Subcutaneous abdominal adipose tissue (tissue), 5 donors: Measurements from ENCODE around the gene RALBP1.

Experiments used
- H3K27ac ChIP-seq: one replicate; pipeline ENCODE4 v1.7.0; 2013; ENCODE audit warnings: low read depth, mild to moderate bottlenecking, inconsistent platforms, low read length, moderate library complexity
- H3K27me3 ChIP-seq, 5 donors: one replicate each; pipeline ENCODE4 v1.7.0; 2013; ENCODE audit warnings: low read length in 5 of 5, inconsistent platforms in 1 of 5; ENCODE audit not compliant: control insufficient read depth in 5 of 5, insufficient read depth in 4 of 5
- H3K36me3 ChIP-seq, 5 donors: one replicate each; pipeline ENCODE4 v1.7.0; 2013; ENCODE audit warnings: low read length in 5 of 5; ENCODE audit not compliant: control insufficient read depth in 5 of 5, insufficient read depth in 5 of 5
- H3K4me1 ChIP-seq, 5 donors: one replicate each; pipeline ENCODE4 v1.7.0; 2013; ENCODE audit warnings: low read length in 5 of 5, mild to moderate bottlenecking in 3 of 5, moderate library complexity in 1 of 5; ENCODE audit not compliant: control insufficient read depth in 5 of 5, insufficient read depth in 5 of 5
- H3K4me3 ChIP-seq, 5 donors: one replicate each; pipeline ENCODE4 v1.7.0; 2013; ENCODE audit warnings: low read length in 5 of 5, low read depth in 1 of 5
- H3K9ac ChIP-seq, 5 donors: one replicate each; pipeline ENCODE4 v1.7.0; 2013; ENCODE audit warnings: low read length in 5 of 5, mild to moderate bottlenecking in 4 of 5, moderate library complexity in 3 of 5
- H3K9me3 ChIP-seq, 5 donors: one replicate each; pipeline ENCODE4 v1.7.0; 2013; ENCODE audit warnings: low read length in 5 of 5; ENCODE audit not compliant: control insufficient read depth in 5 of 5
- donor health status: healthy.
- donor health status: healthy.
- donor health status: healthy.
- donor health status: healthy.
- donor health status: healthy.

The RALBP1 gene

DNA sequence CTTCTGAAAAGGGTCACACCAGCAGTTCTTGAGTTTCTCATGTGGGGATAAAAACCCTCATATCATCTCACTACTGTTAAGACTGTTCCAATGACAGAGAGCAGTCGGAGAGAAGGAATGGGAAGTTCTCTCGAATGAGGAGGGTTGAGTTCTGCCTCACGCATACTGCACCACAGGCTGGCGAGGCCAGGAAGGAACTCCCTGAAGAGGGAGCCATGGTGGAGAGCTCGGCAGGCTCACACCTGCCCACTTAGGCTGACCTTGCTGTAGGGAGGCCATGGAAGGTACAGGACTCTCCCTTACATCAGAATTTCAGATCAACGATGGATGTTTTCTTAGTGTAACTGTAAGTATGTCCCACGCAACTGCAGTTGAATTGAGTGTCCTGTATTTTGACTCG lies 64.6 kb downstream of the RALBP1 start:
- H3K9me3 ChIP-seq, result no peaks in the 10 kb centered on the region
- no peaks in the 10 kb centered on the region for H3K27me3 ChIP-seq
- H3K36me3 ChIP-seq, result peaks cover 0 to 50% (median 42%) of the 10 kb centered on the region in 5 donors

DNA sequence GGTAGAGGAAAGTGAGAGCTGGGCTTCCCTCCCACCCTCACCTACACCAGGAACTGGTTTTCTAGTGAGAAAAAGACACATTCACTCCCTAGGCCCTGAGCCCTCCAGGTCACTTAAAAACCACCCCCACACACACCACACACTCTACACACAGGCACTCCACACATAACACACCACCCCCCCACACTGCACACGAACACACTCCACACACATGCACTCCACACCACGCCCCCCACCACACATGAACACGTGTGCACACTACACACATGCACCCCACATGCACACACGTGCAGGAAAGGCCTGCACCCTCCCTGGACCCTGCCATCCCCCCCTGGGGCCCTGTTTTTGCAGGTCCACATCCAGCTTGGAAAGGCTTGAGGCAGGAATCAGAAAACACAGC lies 67.6 kb downstream of the RALBP1 start:
- no peaks in the 10 kb centered on the region for H3K4me1 ChIP-seq
- H3K27ac ChIP-seq, result no peak overlapping the region
- no peak overlapping the region for H3K4me3 ChIP-seq
- H3K9me3 ChIP-seq, result no peaks in the 10 kb centered on the region
- H3K27me3 ChIP-seq, result no peaks in the 10 kb centered on the region
- peaks cover 4 to 54% (median 45%) of the 10 kb centered on the region in 5 donors for H3K36me3 ChIP-seq
- no peak overlapping the region for H3K9ac ChIP-seq

More for the DNA sequence above, 64.6 kb downstream of the RALBP1 start:
- Histone ChIP-seq H3K4me3 (no peak overlapping the region), H3K9ac (no peak overlapping the region), H3K4me1 (peaks cover 0 to 10% (median 7%) of the 10 kb centered on the region in 5 donors), H3K27ac (no peak overlapping the region)

DNA sequence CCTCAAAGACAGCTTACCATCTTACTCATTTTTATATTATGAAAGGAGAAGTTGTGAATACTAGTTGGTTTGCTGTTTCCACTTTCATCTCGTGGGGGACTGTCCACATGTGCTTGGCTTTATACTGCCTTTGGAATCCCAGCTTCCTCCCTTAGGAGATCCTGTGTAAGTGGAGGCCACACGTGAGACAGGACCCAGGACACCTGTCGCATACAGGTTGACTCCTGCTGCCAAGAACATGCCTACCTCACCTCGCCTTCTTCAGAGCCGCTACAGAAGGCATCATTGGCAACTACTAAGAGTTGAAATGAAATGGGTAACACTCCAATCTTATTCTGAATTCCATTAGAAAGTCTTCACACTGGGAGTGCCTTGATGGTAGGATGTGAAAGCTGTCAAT lies 69.7 kb downstream of the RALBP1 start:
- H3K27ac ChIP-seq, result no peak overlapping the region
- no peak overlapping the region for H3K4me3 ChIP-seq
- no peak overlapping the region for H3K9ac ChIP-seq
- no peaks in the 10 kb centered on the region for H3K4me1 ChIP-seq
- H3K27me3 ChIP-seq, result no peaks in the 10 kb centered on the region
- no peaks in the 10 kb centered on the region for H3K9me3 ChIP-seq
- H3K36me3 ChIP-seq, result peaks cover 4 to 60% (median 50%) of the 10 kb centered on the region in 5 donors

DNA sequence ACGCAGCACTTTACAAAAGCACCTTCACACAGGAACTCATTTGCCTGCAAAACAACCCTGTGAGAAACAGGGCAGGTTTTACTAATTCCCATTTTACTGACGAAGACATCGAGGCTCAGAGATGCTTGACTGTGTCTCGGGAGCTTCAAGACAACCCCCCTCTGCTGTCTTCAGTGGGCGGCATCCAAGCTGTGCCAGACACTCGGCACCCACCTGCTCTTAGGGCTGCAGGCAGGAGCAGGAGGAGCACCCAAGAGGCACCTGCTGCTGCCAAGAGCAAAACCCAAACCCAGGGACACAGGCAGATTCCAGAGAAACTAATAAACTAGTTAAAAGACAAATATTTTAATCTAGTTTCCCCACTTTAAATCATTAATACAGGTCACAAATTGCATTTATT lies 71.2 kb downstream of the RALBP1 start:
- H3K36me3 ChIP-seq, result peaks cover 8 to 65% (median 57%) of the 10 kb centered on the region in 5 donors

DNA sequence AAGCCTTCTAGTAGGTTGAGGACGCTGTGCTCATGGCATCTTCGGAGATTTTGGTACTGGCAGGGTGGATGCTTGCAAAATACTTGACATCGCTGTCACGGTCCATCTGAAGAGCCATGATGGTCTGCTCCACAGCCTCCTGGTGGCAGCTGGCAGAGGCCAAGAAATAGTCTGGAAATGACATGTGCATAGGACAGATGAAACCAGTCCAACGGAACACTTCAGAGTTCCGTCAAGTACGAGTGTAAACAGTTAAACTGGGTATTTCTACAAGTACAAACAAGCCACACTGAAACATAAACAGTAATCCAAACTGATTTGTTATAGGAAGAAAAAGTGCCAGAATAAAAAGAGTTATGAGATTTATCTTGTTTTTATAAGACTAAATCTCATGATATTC lies 72.5 kb downstream of the RALBP1 start:
- Histone ChIP-seq H3K9ac (no peak overlapping the region), H3K9me3 (peaks cover 0 to 3% (median 0%) of the 10 kb centered on the region in 5 donors), H3K36me3 (peaks cover 17 to 77% (median 69%) of the 10 kb centered on the region in 5 donors), H3K4me3 (no peak overlapping the region), H3K4me1 (no peaks in the 10 kb centered on the region), H3K27me3 (no peaks in the 10 kb centered on the region), H3K27ac (no peak overlapping the region)

More for the DNA sequence above, 71.2 kb downstream of the RALBP1 start:
- Histone ChIP-seq H3K27me3 (no peaks in the 10 kb centered on the region), H3K9ac (no peak overlapping the region), H3K27ac (no peak overlapping the region), H3K4me3 (no peak overlapping the region), H3K4me1 (no peaks in the 10 kb centered on the region), H3K9me3 (no peaks in the 10 kb centered on the region)

DNA sequence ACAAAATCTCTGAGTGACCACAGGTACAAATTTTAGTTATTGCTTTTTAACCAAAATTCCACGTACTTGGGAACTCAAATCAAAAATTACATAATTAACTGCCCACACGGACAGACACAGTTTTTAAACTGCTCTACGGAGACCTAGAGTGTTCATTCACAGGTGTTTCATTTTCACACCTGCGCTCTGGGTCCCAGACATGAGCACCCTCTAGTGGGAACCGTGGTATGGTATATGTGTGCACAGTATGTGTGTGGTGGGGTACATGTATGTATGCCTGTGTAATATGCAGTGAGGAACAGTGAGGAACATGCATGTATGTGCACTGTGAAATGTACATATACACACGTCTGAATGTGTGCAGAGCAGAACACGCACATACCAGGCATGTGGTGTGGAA lies 74.1 kb downstream of the RALBP1 start:
- Histone ChIP-seq H3K4me3 (no peak overlapping the region), H3K9me3 (peaks cover 0 to 3% (median 0%) of the 10 kb centered on the region in 5 donors), H3K4me1 (no peaks in the 10 kb centered on the region), H3K9ac (no peak overlapping the region), H3K27me3 (no peaks in the 10 kb centered on the region), H3K36me3 (peaks cover 22 to 89% (median 80%) of the 10 kb centered on the region in 5 donors), H3K27ac (no peak overlapping the region)

DNA sequence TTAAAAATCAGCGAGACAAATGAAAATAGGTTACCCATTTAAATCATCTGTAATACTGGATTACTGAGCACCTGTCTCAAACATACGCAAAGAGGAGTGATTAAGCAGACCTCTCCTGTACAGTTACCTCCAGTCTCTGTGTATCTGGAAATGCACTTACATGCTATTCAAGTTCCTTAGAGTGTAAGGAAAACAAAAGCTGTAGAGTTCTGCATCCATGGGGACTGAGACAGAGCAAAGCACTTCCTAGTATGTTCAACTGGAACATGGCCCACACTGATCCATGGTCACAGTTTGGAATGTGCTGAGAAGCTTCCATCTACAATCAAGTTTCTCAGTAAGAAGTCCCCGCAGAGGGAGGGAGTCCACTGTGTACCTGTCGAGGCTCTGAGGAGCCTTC lies 75.1 kb downstream of the RALBP1 start:
- Histone ChIP-seq H3K4me1 (no peaks in the 10 kb centered on the region), H3K27me3 (no peaks in the 10 kb centered on the region), H3K9ac (no peak overlapping the region), H3K27ac (no peak overlapping the region), H3K36me3 (peaks cover 28 to 91% (median 79%) of the 10 kb centered on the region in 5 donors), H3K9me3 (peaks cover 0 to 3% (median 0%) of the 10 kb centered on the region in 5 donors), H3K4me3 (no peak overlapping the region)

DNA sequence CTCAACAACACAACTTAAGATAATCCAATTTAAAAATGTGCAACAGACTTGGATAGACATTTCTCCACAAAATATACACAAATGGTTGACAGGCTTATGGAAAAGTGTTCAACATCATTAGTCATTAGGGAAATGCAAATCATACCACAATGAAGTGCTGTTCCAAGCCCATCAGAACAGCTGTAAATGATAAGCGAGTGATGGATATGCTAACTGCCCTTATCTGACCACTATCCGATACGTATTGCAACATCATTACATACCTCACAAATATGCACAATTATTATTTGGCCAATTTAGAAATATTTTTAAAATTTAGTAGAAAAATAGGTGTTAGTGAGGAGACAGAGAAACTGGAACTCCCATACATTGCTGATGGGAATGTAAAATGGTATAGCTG lies 76.9 kb downstream of the RALBP1 start:
- Histone ChIP-seq H3K4me3 (no peak overlapping the region), H3K27me3 (no peaks in the 10 kb centered on the region), H3K9ac (no peak overlapping the region), H3K4me1 (no peaks in the 10 kb centered on the region), H3K36me3 (peaks cover 32 to 93% (median 78%) of the 10 kb centered on the region in 5 donors), H3K27ac (no peak overlapping the region), H3K9me3 (peaks cover 0 to 3% (median 0%) of the 10 kb centered on the region in 5 donors)

DNA sequence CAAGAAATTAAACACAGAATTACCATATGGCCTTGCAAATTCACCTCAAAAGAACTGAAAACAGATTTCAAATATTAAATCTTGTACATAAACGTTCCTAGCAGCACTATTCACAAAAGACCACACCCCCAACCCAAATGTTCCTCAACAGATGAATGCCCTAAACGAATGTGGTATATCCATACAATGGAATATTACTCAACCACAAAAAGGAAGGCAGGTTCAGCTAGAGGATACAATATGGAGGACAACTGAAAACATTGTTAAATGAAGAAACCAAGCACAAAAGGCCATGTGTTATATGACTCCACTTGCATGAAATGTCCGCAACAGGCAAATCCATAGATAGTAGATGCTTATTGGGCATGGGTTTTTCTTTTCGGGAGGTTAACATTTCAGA lies 77.3 kb downstream of the RALBP1 start:
- Histone ChIP-seq H3K9ac (no peak overlapping the region), H3K27ac (no peak overlapping the region), H3K4me3 (no peak overlapping the region), H3K27me3 (no peaks in the 10 kb centered on the region), H3K36me3 (peaks cover 36 to 93% (median 75%) of the 10 kb centered on the region in 5 donors), H3K4me1 (no peaks in the 10 kb centered on the region), H3K9me3 (peaks cover 0 to 3% (median 0%) of the 10 kb centered on the region in 5 donors)

DNA sequence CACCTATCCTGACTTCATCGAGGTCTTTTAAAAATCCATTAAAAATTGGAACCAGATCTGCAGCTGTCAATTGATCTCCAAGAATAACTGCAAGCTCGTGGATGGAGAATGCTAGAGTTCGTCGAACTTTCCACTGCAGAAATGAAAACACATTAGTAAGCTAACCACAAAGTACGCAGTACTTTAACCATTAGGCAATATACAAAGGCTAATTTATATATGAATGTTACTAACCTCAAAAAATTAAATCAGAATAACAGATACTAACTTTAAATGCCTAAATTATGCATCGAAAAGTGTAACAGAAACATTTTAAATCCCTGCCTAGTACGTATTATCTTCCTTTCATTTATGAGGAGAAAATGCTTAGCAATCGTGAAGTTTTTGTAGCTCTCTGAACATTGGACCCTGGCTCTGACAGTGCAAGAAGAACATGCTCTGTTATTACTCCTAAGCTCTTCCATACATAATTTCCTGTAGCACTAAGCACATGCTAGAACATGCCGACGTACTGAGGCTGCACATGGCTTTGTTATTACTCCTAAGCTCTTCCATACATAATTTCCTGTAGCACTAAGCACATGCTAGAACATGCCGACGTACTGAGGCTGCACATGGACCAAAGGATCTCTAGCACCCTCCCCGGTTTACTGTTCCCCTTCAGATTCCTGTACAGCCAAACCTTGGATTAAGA lies 82.1 kb downstream of the RALBP1 start:
- Histone ChIP-seq H3K4me3 (no peak overlapping the region), H3K4me1 (no peaks in the 10 kb centered on the region), H3K9me3 (peaks cover 0 to 3% (median 0%) of the 10 kb centered on the region in 5 donors), H3K27ac (no peak overlapping the region), H3K36me3 (peaks cover 45 to 83% (median 72%) of the 10 kb centered on the region in 5 donors), H3K9ac (no peak overlapping the region), H3K27me3 (no peaks in the 10 kb centered on the region)
